HepG2 (cell line): ENCODE data around the gene ADCY1. TPM values are rescaled to one million over a fixed set of nuclear protein-coding genes. Genes with fewer than 3 reads are reported as not detected.
A peak's percentile ranks its signal among the peaks of the same experiment; 100 is the strongest.

ENCODE experiments used
- ATAC-seq: fragments of 200-7000 bp; cut with Tn5 transposase; 3 replicates; pipeline ENCODE4 v1.9.1; 2020; ENCODE audit warnings: mild to moderate bottlenecking, moderate library complexity
- BruUV-seq: library from RNA; stranded (reverse); fragments of 400-500 nt; replicated peaks from 2 replicates; lab custom pipeline; 2021; lab: Mats Ljungman, UMichigan
- CTCF ChIA-PET: fragments of 300-600 bp; formaldehyde crosslinking; extraction: SDS; loops from one replicate; lab custom pipeline; 2021; ENCODE audit warnings: low total read pairs, inconsistent platforms, low intra/inter-chr PET ratio; lab: Yijun Ruan, JAX
- POLR2A ChIA-PET: fragments of 350-600 bp; sonication (Branson Sonifier 250); formaldehyde crosslinking; loops from one replicate; lab custom pipeline; 2020; ENCODE audit warnings: antibody characterized with exemption, inconsistent platforms; lab: Yijun Ruan, JAX
- DNase-seq: peaks from one replicate; pipeline ENCODE4 v3.0.0-alpha.2; 2015; ENCODE audit warnings: low spot score
- FAIRE-seq: peaks from 3 replicates; lab custom pipeline; 2011; peaks lifted over from hg19 to GRCh38; lab: Jason Lieb, UNC
- H2AFZ ChIP-seq: one replicate; pipeline ENCODE4 v1.6.1; 2011; ENCODE audit warnings: low read length, inconsistent platforms
- H3K27ac ChIP-seq: fragments of 300-600 bp; 3 replicates; pipeline ENCODE4 v1.8.0; 2011; ENCODE audit warnings: mixed run types, mild to moderate bottlenecking, mixed read lengths, low read length, inconsistent platforms; ENCODE audit not compliant: insufficient read depth; ENCODE audit errors: extremely low read length
- H3K27me3 ChIP-seq, 2 experiments: fragments of 200-600 bp in 1 of 2; 2 replicates in 1 of 2; 3 replicates in 1 of 2; pipeline versions ENCODE4 v1.6.0 to v1.8.0; 2011; ENCODE audit warnings: low read length in 2 of 2, mild to moderate bottlenecking in 2 of 2, moderate library complexity in 2 of 2, inconsistent platforms in 1 of 2; ENCODE audit not compliant: insufficient read depth in 2 of 2, control insufficient read depth in 1 of 2
- H3K36me3 ChIP-seq, 2 experiments: fragments of 200-600 bp in 1 of 2; replicated peaks in 1 of 2; 2 replicates in 1 of 2; 3 replicates in 1 of 2; pipeline versions ENCODE4 v1.5.1 to v1.8.0; 2011; ENCODE audit warnings: low read length in 2 of 2, inconsistent platforms in 1 of 2; ENCODE audit not compliant: insufficient read depth in 2 of 2, control insufficient read depth in 1 of 2
- H3K4me1 ChIP-seq: 2 replicates; pipeline ENCODE4 v1.5.1; 2012; ENCODE audit warnings: low read length, inconsistent platforms; ENCODE audit not compliant: insufficient read depth
- H3K4me2 ChIP-seq: 2 replicates; pipeline ENCODE4 v1.6.0; 2011; ENCODE audit warnings: low read depth, low read length, inconsistent platforms
- H3K4me3 ChIP-seq, 3 experiments: fragments of 200-600 bp in 1 of 3; sonication (generic), shearing (Covaris generic) in 1 of 3; replicated peaks in 1 of 3; 2 replicates each; pipeline ENCODE4 v1.5.1; 2011 to 2016; ENCODE audit warnings: low read length in 3 of 3, inconsistent platforms in 2 of 3, low read depth in 2 of 3, mild to moderate bottlenecking in 2 of 3, control low read depth in 1 of 3, mixed read lengths in 1 of 3; ENCODE audit not compliant: insufficient read depth in 1 of 3
- H3K79me2 ChIP-seq: one replicate; pipeline ENCODE4 v1.6.1; 2011; ENCODE audit warnings: low read length, inconsistent platforms; ENCODE audit not compliant: insufficient read depth
- H3K9ac ChIP-seq: 2 replicates; pipeline ENCODE4 v1.6.0; 2011; ENCODE audit warnings: mild to moderate bottlenecking, low read depth, low read length, inconsistent platforms; ENCODE audit not compliant: insufficient read depth
- H3K9me3 ChIP-seq: 2 replicates; pipeline ENCODE4 v1.5.1; 2012; ENCODE audit warnings: mild to moderate bottlenecking, low read length
- H4K20me1 ChIP-seq: 2 replicates; pipeline ENCODE4 v1.6.0; 2011; ENCODE audit warnings: inconsistent platforms, mild to moderate bottlenecking, low read length, moderate library complexity; ENCODE audit not compliant: insufficient read depth
- ATF7 ChIP-seq, 2 experiments: fragments of 450-650 bp in 1 of 2; sonication (generic) in 1 of 2; formaldehyde crosslinking in 1 of 2; IDR thresholded peaks; 2 replicates each; pipeline versions ENCODE4 v1.4.0 to v1.6.1; 2016 to 2020; ENCODE audit warnings: antibody characterized with exemption in 1 of 2, mild to moderate bottlenecking in 1 of 2, missing genetic modification reagents in 1 of 2
- CBX2 ChIP-seq, 2 experiments: fragments of 200-600 bp in 1 of 2; sonication (generic); formaldehyde crosslinking in 1 of 2; IDR thresholded peaks; 2 replicates each; pipeline versions ENCODE4 v1.7.0 to v1.8.1; 2018 to 2022; ENCODE audit warnings: low read depth in 2 of 2, low read length in 1 of 2, mild to moderate bottlenecking in 1 of 2, missing genetic modification reagents in 1 of 2
- CREB1 ChIP-seq, 2 experiments: fragments of 450-650 bp in 1 of 2; IDR thresholded peaks; 2 replicates each; pipeline ENCODE4 v1.6.1; 2016 to 2017; ENCODE audit warnings: control low read depth in 1 of 2, mild to moderate bottlenecking in 1 of 2, missing compliant biosample characterization in 1 of 2, missing genetic modification characterization in 1 of 2
- WGBS: methylation state at CpG from one replicate; pipeline ENCODE4 v1.1.6; 2017; ENCODE audit warnings: low lambda C conversion rate; 5-methylcytosine and 5-hydroxymethylcytosine counted together
- in situ Hi-C: cut with HindIII; loops from 2 replicates; pipeline ENCODE4 v1.10.0; 2017; ENCODE audit warnings: low pct_unique_long_range_greater_than_20kb; ENCODE audit not compliant: extremely low pct_ligation_motif_present
- intact Hi-C: fragments of 100-400 bp; cut with micrococcal nuclease; formaldehyde crosslinking; loops from one replicate; pipeline ENCODE4 v1.10.0; 2022; ENCODE audit not compliant: unreplicated experiment
- polyA plus RNA-seq, 8 experiments: library from polyadenylated mRNA; depleted of rRNA in 3 of 8; stranded (reverse) in 7 of 8; unstranded in 1 of 8; fragments of >200 nt; fragmentation: Illumina TruSeq in 4 of 8; extraction: Trizol in 4 of 8; gene quantifications; 2 replicates each; pipeline versions ENCODE4 v1.2.1 to v1.2.3, GENCODE V29; 2011 to 2016; ENCODE audit warnings: low read depth in 4 of 8, missing spikeins in 1 of 8, mixed read lengths in 1 of 8; ENCODE audit not compliant: insufficient read depth in 1 of 8
- total RNA-seq, 5 experiments: library from RNA; depleted of rRNA; stranded (reverse); fragments of >200 nt; fragmentation: Illumina TruSeq; extraction: Trizol; gene quantifications; 2 replicates each; pipeline ENCODE4 v1.2.3, GENCODE V29; 2016; ENCODE audit warnings: low read depth in 1 of 5
- TF ChIP-seq, protein P1 (sequence below): sonication (generic); formaldehyde crosslinking; IDR thresholded peaks from 2 replicates; pipeline ENCODE4 v1.8.0; 2022; ENCODE audit warnings: missing genetic modification reagents, mild to moderate bottlenecking, moderate library complexity, borderline replicate concordance

The ADCY1 gene
- total and polyA plus RNA-seq, 2 of the 13 experiments (the other 11 are each of a cell fraction or from before 2014, with no cell fraction given) = 0.80 to 1.2 TPM

GRCh38 chr7:45697576-45698136 is 123.5 kb downstream of the ADCY1 start:
- BruUV-seq = no TSS peak
- Histone ChIP-seq H3K27ac (no peak overlapping the region), H3K4me1 (peaks cover 32% of the 10 kb centered on the region), H4K20me1 (no peaks in the 10 kb centered on the region), H3K4me3 (no peak overlapping the region), H3K9me3 (no peaks in the 10 kb centered on the region), H3K79me2 (no peaks in the 10 kb centered on the region), H3K36me3 (no peaks in the 10 kb centered on the region), H3K4me2 (no peak overlapping the region), H2AFZ (no peak overlapping the region), H3K9ac (no peak overlapping the region), H3K27me3 (peaks cover 4% of the 10 kb centered on the region in 2 experiments; a peak in 2 of 5 replicates)
- TF ChIP-seq CREB1 (IDR thresholded peaks at IDR 0.05) (peak; percentile 35; the same call in 1 of the 2 replicates), CREB1 (CRISPR knock-in tag; IDR thresholded peaks at IDR 0.05) (no peak), ATF7 (IDR thresholded peaks at IDR 0.05) (peak; percentile 25; the same call in 1 of the 2 replicates), ATF7 (CRISPR knock-in tag; IDR thresholded peaks at IDR 0.05) (no peak), CBX2 (IDR thresholded peaks at IDR 0.05; ENCODE audit: low read depth, low read length) (no peak), CBX2 (CRISPR knock-in tag; IDR thresholded peaks at IDR 0.05; ENCODE audit: low read depth) (no peak)
- TF ChIP-seq, protein P1, sequence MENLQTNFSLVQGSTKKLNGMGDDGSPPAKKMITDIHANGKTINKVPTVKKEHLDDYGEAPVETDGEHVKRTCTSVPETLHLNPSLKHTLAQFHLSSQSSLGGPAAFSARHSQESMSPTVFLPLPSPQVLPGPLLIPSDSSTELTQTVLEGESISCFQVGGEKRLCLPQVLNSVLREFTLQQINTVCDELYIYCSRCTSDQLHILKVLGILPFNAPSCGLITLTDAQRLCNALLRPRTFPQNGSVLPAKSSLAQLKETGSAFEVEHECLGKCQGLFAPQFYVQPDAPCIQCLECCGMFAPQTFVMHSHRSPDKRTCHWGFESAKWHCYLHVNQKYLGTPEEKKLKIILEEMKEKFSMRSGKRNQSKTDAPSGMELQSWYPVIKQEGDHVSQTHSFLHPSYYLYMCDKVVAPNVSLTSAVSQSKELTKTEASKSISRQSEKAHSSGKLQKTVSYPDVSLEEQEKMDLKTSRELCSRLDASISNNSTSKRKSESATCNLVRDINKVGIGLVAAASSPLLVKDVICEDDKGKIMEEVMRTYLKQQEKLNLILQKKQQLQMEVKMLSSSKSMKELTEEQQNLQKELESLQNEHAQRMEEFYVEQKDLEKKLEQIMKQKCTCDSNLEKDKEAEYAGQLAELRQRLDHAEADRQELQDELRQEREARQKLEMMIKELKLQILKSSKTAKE (CRISPR knock-in tag) = no peak
- FAIRE-seq (no peak), DNase-seq (no peak), ATAC-seq (no peak)
- ChIA-PET POLR2A (no interaction called here), CTCF (no interaction called here)
- in situ Hi-C loops (no loop called here), intact Hi-C loops (no loop called here)
- WGBS = 95% methylated on average over 5 of the region's 5 CpGs
